Ascending aorta (tissue), 2 donors: Measurements from ENCODE around the gene PLCL2. TPM values are rescaled to one million over a fixed set of nuclear protein-coding genes. Genes with fewer than 3 reads are reported as not detected.

ENCODE experiments used
- DNase-seq, 2 donors: peaks; one replicate each; pipeline ENCODE4 v3.0.0-alpha.2; 2019; ENCODE audit warnings: low spot score in 2 of 2
- H3K27ac ChIP-seq, 2 donors: fragments of 200-600 bp; sonication (generic); one replicate each; pipeline ENCODE4 v1.5.1; 2016 to 2017; ENCODE audit warnings: mild to moderate bottlenecking in 1 of 2
- H3K27me3 ChIP-seq: fragments of 200-600 bp; sonication (generic); one replicate; pipeline ENCODE4 v1.5.1; 2017
- H3K36me3 ChIP-seq, 2 donors: fragments of 200-600 bp; sonication (generic); one replicate each; pipeline ENCODE4 v1.5.1; 2016
- H3K4me1 ChIP-seq, 2 donors: fragments of 200-600 bp; sonication (generic); one replicate each; pipeline ENCODE4 v1.5.1; 2016 to 2017; ENCODE audit warnings: mild to moderate bottlenecking in 1 of 2
- H3K4me3 ChIP-seq, 2 donors: fragments of 200-600 bp; sonication (generic); one replicate each; pipeline ENCODE4 v1.5.1; 2016 to 2017; ENCODE audit warnings: mild to moderate bottlenecking in 1 of 2
- H3K9me3 ChIP-seq, 2 donors: fragments of 200-600 bp; sonication (generic); one replicate each; pipeline ENCODE4 v1.5.1; 2016
- intact Hi-C: fragments of 100-400 bp; cut with DNase I; formaldehyde crosslinking; loops from one replicate; pipeline ENCODE4 v1.15.1; 2023
- total RNA-seq: library from RNA; depleted of rRNA; stranded (reverse); fragments of >200 nt; gene quantifications from one replicate; pipeline ENCODE4 v1.1.0, GENCODE V29; 2016
- TF ChIP-seq, protein P1 (sequence below), 3 experiments: fragments of 200-600 bp in 2 of 3; fragments of 450-650 bp in 1 of 3; sonication (generic) in 2 of 3; IDR thresholded peaks; one replicate each; pipeline ENCODE4 v1.5.1; 2016 to 2019; ENCODE audit warnings: antibody characterized with exemption in 3 of 3, mild to moderate bottlenecking in 1 of 3, moderate library complexity in 1 of 3

Gene PLCL2
- total RNA-seq, 1 donor from 2014 or later = 2.9 TPM

DNA sequence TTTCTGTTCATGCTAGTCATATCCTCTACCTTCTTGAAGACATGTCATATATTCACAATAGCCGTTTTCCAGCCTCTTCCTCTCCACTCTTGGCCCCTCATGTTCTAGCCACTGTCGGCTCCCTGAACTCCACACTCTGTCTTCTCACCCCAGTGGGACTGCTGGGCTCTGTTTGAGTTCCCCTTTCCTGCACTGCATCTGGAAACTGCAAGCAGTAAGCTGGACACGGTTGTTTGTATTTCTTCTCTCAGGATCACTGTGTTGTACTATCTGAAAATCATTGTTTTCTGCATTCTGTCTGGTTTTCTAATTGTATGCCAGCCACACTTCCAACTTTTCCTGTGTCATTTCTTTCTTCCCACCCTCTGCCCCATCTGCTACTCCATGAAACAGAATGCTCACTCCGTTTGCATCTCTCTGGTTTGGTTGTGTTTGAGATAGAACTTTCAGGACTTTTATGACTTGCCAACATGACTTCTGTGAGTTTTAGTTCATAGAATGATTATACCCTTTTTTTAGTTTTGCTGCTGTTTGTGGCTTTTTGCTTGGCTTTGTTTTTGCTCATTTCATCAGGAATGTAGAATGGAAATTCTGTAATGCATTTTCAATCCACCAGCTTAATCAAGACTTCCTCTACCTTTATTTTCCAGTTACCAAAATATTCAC is 192.3 kb downstream of the PLCL2 start:
- TF ChIP-seq, protein P1, sequence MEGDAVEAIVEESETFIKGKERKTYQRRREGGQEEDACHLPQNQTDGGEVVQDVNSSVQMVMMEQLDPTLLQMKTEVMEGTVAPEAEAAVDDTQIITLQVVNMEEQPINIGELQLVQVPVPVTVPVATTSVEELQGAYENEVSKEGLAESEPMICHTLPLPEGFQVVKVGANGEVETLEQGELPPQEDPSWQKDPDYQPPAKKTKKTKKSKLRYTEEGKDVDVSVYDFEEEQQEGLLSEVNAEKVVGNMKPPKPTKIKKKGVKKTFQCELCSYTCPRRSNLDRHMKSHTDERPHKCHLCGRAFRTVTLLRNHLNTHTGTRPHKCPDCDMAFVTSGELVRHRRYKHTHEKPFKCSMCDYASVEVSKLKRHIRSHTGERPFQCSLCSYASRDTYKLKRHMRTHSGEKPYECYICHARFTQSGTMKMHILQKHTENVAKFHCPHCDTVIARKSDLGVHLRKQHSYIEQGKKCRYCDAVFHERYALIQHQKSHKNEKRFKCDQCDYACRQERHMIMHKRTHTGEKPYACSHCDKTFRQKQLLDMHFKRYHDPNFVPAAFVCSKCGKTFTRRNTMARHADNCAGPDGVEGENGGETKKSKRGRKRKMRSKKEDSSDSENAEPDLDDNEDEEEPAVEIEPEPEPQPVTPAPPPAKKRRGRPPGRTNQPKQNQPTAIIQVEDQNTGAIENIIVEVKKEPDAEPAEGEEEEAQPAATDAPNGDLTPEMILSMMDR (IDR thresholded peaks at IDR 0.05) = no peak
- H3K36me3 ChIP-seq = no peaks in the 10 kb centered on the region
- intact Hi-C loops = no loop called here
- peaks cover 0 to 3% of the 10 kb centered on the region in 2 donors for H3K4me1 ChIP-seq
- DNase-seq = no peak
- H3K27me3 ChIP-seq = no peaks in the 10 kb centered on the region
- no peaks in the 10 kb centered on the region for H3K9me3 ChIP-seq
- no peak overlapping the region for H3K4me3 ChIP-seq
- peak overlapping the region; percentile 47 to 49 for H3K27ac ChIP-seq

- H3K27me3 ChIP-seq = no peaks in the 10 kb centered on the region
- H3K4me3 ChIP-seq = no peak overlapping the region
- H3K36me3 ChIP-seq = no peaks in the 10 kb centered on the region
- no peak for DNase-seq
- peak overlapping the region; percentile 47 to 49 for H3K27ac ChIP-seq
- intact Hi-C loops = no loop called here
- H3K9me3 ChIP-seq = no peaks in the 10 kb centered on the region
- H3K4me1 ChIP-seq = peaks cover 0 to 3% of the 10 kb centered on the region in 2 donors
- TF ChIP-seq, protein P1 (IDR thresholded peaks at IDR 0.05) = no peak
These were observed 192.9 kb downstream of the PLCL2 start for GRCh38 chr3:17077606-17078005.

- no peak for DNase-seq
- intact Hi-C loops = no loop called here
- Histone ChIP-seq H3K9me3 (no peaks in the 10 kb centered on the region), H3K4me1 (peaks cover 0 to 3% of the 10 kb centered on the region in 2 donors), H3K27me3 (no peaks in the 10 kb centered on the region), H3K4me3 (no peak overlapping the region), H3K27ac (no peak overlapping the region), H3K36me3 (no peaks in the 10 kb centered on the region)
- TF ChIP-seq, protein P1 (IDR thresholded peaks at IDR 0.05) = no peak
These were observed 194.2 kb downstream of the PLCL2 start for GRCh38 chr3:17078926-17079465.

- Histone ChIP-seq H3K27ac (no peak overlapping the region), H3K4me1 (peaks cover 0 to 3% of the 10 kb centered on the region in 2 donors), H3K27me3 (no peaks in the 10 kb centered on the region), H3K9me3 (no peaks in the 10 kb centered on the region), H3K4me3 (no peak overlapping the region), H3K36me3 (no peaks in the 10 kb centered on the region)
- TF ChIP-seq, protein P1 (IDR thresholded peaks at IDR 0.05) = no peak
- intact Hi-C loops = no loop called here
- DNase-seq = no peak
These were observed 195.2 kb downstream of the PLCL2 start for GRCh38 chr3:17079933-17080332.

- Histone ChIP-seq H3K36me3 (no peaks in the 10 kb centered on the region), H3K9me3 (no peaks in the 10 kb centered on the region), H3K4me1 (peaks cover 0 to 3% of the 10 kb centered on the region in 2 donors), H3K27me3 (no peaks in the 10 kb centered on the region), H3K4me3 (no peak overlapping the region), H3K27ac (peak overlapping the region in 1 of 2 donors; percentile 19)
- no peak for DNase-seq
- TF ChIP-seq, protein P1 (IDR thresholded peaks at IDR 0.05) = no peak
- intact Hi-C loops = no loop called here
These were observed 196.8 kb downstream of the PLCL2 start for GRCh38 chr3:17081520-17081919.
